BE2C (cell line): ENCODE measurements around the gene MAGI2.

Source experiments
- DNase-seq: peaks from one replicate; pipeline ENCODE4 v3.0.0-alpha.2; 2020
- H3K27me3 ChIP-seq: fragments of 250-450 bp; sonication (Bioruptor Pico); 2 replicates; pipeline ENCODE4 v1.5.1; 2020; ENCODE audit warnings: mild to moderate bottlenecking
- H3K36me3 ChIP-seq: fragments of 250-450 bp; sonication (Bioruptor Pico); 2 replicates; pipeline ENCODE4 v1.5.1; 2020; ENCODE audit warnings: mild to moderate bottlenecking
- H3K4me1 ChIP-seq: fragments of 250-450 bp; sonication (Bioruptor Pico); 2 replicates; pipeline ENCODE4 v1.5.1; 2020
- H3K4me3 ChIP-seq: 2 replicates; pipeline ENCODE4 v1.5.1; 2011; ENCODE audit warnings: low read depth, low read length
- H3K9me3 ChIP-seq: fragments of 250-450 bp; sonication (Bioruptor Pico); 2 replicates; pipeline ENCODE4 v1.5.1; 2020
- TF ChIP-seq, protein P1 (sequence below): IDR thresholded peaks from 2 replicates; pipeline ENCODE4 v1.5.1; 2012; ENCODE audit warnings: mild to moderate bottlenecking, low read depth, low read length

MAGI2 gene

DNA sequence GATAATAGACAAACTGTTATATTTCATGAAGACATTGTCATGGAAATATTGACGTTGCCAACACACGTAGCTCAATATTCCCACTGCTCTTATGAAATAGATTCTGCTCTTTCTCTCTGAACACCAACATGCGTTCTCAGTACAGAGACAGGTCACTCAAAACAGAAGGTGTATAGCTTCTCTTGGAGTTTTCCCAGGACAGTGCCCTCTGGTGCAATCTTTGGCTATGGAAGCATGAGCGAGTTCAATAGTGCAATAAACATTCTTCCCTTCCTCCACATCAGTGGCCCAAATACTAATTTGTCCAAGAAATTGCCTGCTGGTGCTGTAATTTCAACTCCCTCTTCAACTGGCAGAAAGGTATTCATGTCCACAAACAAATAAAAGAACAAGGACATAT is 145.3 kb downstream of the MAGI2 start:
- Histone ChIP-seq H3K27me3 (no peaks in the 10 kb centered on the region), H3K4me3 (no peak overlapping the region), H3K4me1 (peaks cover 4% of the 10 kb centered on the region; the same call in 1 of the 2 replicates), H3K36me3 (no peaks in the 10 kb centered on the region), H3K9me3 (no peaks in the 10 kb centered on the region)
- no peak for DNase-seq
- TF ChIP-seq, protein P1, sequence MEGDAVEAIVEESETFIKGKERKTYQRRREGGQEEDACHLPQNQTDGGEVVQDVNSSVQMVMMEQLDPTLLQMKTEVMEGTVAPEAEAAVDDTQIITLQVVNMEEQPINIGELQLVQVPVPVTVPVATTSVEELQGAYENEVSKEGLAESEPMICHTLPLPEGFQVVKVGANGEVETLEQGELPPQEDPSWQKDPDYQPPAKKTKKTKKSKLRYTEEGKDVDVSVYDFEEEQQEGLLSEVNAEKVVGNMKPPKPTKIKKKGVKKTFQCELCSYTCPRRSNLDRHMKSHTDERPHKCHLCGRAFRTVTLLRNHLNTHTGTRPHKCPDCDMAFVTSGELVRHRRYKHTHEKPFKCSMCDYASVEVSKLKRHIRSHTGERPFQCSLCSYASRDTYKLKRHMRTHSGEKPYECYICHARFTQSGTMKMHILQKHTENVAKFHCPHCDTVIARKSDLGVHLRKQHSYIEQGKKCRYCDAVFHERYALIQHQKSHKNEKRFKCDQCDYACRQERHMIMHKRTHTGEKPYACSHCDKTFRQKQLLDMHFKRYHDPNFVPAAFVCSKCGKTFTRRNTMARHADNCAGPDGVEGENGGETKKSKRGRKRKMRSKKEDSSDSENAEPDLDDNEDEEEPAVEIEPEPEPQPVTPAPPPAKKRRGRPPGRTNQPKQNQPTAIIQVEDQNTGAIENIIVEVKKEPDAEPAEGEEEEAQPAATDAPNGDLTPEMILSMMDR = peak; percentile 47

DNA sequence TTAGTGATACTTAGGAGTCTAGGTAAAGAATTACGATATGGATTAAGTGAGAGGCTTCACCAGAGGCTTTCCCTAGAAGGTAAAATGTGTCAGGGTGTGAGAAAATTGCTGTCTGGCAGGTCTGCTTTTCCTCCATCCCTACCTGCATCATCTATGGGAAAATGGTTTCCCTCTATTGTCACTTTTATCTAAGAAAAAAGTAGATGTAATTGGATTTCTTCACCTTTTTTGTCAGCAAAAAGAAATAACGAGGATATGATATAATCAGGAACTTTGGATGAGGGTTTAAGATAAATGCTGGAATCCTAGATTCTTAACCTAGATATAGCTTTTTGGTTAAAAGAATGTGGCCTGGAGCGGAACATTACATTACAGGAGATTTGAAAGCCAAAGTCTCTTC is 146.1 kb downstream of the MAGI2 start:
- no peaks in the 10 kb centered on the region for H3K4me1 ChIP-seq
- H3K9me3 ChIP-seq = no peaks in the 10 kb centered on the region
- TF ChIP-seq, protein P1 = no peak
- H3K4me3 ChIP-seq = no peak overlapping the region
- no peaks in the 10 kb centered on the region for H3K36me3 ChIP-seq
- no peaks in the 10 kb centered on the region for H3K27me3 ChIP-seq
- DNase-seq = no peak

DNA sequence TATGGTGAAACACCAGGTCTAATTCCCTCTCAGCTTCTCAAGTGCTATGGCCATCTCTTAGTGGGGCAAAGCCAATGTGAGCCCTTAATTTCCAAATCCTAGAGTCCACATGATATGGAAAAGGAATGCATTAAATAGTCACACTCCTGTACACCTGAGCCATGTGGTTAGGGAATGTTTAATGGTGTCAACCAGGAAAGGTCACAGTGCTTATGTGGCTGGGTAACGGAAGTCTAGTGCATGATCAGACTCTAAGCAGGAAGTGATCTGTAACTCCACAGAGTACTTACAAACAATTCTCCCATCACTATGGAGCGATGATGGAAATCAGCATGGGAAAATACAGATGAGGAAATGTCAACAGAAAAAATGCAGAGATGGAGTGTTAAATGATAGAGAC is 148.8 kb downstream of the MAGI2 start:
- no peak overlapping the region for H3K4me3 ChIP-seq
- no peaks in the 10 kb centered on the region for H3K4me1 ChIP-seq

DNA sequence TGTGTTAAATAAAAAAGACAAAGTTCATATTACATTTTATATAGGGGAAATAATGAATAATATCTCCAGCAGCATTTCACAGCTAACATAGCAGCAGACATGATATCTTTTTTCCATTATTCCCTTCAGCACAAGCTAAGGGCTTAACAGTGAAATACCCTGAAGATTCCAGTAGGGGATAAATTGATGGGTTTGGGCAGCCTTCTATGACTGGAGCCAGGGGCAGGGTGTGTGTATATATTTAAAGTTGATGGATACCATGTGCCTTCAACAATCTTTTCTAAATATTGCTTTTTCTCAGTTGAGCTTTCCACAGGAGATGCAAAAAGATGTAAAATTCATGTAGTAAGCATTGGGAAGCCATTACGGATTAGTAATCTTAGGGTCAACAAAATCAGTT is 151.2 kb downstream of the MAGI2 start:
- no peak overlapping the region for H3K4me3 ChIP-seq
- DNase-seq = no peak
- H3K9me3 ChIP-seq = no peaks in the 10 kb centered on the region
- TF ChIP-seq, protein P1 = no peak
- H3K36me3 ChIP-seq = no peaks in the 10 kb centered on the region
- no peaks in the 10 kb centered on the region for H3K4me1 ChIP-seq
- H3K27me3 ChIP-seq = no peaks in the 10 kb centered on the region

More for the DNA sequence above, 148.8 kb downstream of the MAGI2 start:
- H3K36me3 ChIP-seq = no peaks in the 10 kb centered on the region
- no peaks in the 10 kb centered on the region for H3K9me3 ChIP-seq
- DNase-seq = no peak
- no peaks in the 10 kb centered on the region for H3K27me3 ChIP-seq
- TF ChIP-seq, protein P1 = no peak

DNA sequence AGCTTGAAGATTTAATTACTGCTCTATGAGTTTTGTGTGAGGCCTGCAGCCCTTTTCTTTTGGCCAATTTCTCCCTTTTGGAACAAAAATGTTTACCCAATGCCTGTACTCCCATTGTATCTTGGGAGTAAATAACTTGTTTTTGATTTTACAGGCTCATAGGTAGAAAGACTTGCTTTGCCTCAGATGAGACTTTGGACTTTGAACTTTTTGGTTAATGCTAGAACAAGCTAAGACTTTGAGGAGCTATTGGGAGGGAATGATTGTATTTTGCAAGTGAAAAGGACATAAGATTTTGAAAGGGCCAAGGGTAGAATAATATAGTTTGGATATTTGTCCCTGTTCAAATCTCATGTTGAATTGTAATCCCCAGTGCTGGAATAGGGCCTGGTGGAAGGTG is 152.0 kb downstream of the MAGI2 start:
- Histone ChIP-seq H3K9me3 (no peaks in the 10 kb centered on the region), H3K4me1 (no peaks in the 10 kb centered on the region), H3K4me3 (no peak overlapping the region), H3K36me3 (no peaks in the 10 kb centered on the region), H3K27me3 (no peaks in the 10 kb centered on the region)
- TF ChIP-seq, protein P1 = no peak
- no peak for DNase-seq

DNA sequence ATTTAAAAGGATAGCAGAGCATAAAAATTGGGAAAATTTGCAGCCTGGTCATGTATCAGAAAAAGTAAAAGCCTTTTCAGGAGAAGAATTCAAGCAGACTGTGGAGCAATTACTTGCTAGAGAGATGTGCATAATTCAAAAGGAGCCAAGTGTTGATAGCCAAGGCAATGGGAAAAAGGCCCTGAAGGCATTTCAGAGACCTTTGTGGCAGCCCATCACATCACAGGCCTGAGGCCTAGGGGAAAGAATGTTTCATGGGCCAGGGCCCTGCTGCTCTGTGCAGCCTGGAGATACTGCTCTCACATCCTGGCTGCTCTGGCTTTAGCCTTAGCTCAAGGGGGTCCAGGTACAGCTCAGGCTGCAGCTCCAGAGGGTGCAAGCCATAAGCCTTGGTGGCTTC is 152.9 kb downstream of the MAGI2 start:
- H3K4me1 ChIP-seq = no peaks in the 10 kb centered on the region
- TF ChIP-seq, protein P1 = no peak
- no peaks in the 10 kb centered on the region for H3K9me3 ChIP-seq
- no peaks in the 10 kb centered on the region for H3K27me3 ChIP-seq
- H3K36me3 ChIP-seq = no peaks in the 10 kb centered on the region
- H3K4me3 ChIP-seq = no peak overlapping the region
- no peak for DNase-seq
